Cardiac muscle cell (in vitro differentiated cells and primary cell): ENCODE results near the gene CD248. TPM values are rescaled to one million over a fixed set of nuclear protein-coding genes. Genes with fewer than 3 reads are reported as not detected.

Experiments
- DNase-seq, 2 donors: peaks; one replicate each; pipeline versions ENCODE4 v3.0.0 to v3.0.0-alpha.2; 2010 to 2017; ENCODE audit warnings: low read depth in 1 of 2, low spot score in 1 of 2
- H3K27ac ChIP-seq: fragments of 200-600 bp; sonication (generic); 2 replicates; pipeline ENCODE4 v1.5.1; 2016
- H3K27me3 ChIP-seq: fragments of 200-600 bp; sonication (generic); 2 replicates; pipeline ENCODE4 v1.6.0; 2016; ENCODE audit warnings: control low read depth
- H3K36me3 ChIP-seq: fragments of 200-600 bp; sonication (generic); 2 replicates; pipeline ENCODE4 v1.5.1; 2016; ENCODE audit warnings: control low read depth
- H3K4me1 ChIP-seq: fragments of 200-600 bp; sonication (generic); 2 replicates; pipeline ENCODE4 v1.8.1; 2017; ENCODE audit warnings: low read depth, mild to moderate bottlenecking, mixed run types
- H3K4me3 ChIP-seq: fragments of 200-600 bp; sonication (generic); 2 replicates; pipeline ENCODE4 v1.5.1; 2016; ENCODE audit warnings: mild to moderate bottlenecking
- H3K9me3 ChIP-seq: fragments of 200-600 bp; sonication (generic); 2 replicates; pipeline ENCODE4 v1.5.1; 2017; ENCODE audit warnings: low read depth, mild to moderate bottlenecking, control low read depth
- CTCF ChIP-seq: IDR thresholded peaks from 2 replicates; pipeline ENCODE4 v1.5.1; 2012; ENCODE audit warnings: low read depth, mild to moderate bottlenecking, low read length
- polyA plus RNA-seq: library from polyadenylated mRNA; unstranded; fragments of >200 nt; fragmentation: Nextera tagmentation; extraction: Ambion mirVana; gene quantifications from 2 replicates; pipeline ENCODE4 v1.2.1, GENCODE V29; 2016
- total RNA-seq: library from RNA; depleted of rRNA; stranded (reverse); fragments of >200 nt; gene quantifications from 2 replicates; pipeline ENCODE4 v1.2.3, GENCODE V29; 2016

CD248 gene
- total and polyA plus RNA-seq, 2 experiments from 2014 or later: 11.4 to 20.2 TPM

- H3K27me3 ChIP-seq: no peaks in the 10 kb centered on the region
- peaks cover 4% of the 10 kb centered on the region for H3K4me1 ChIP-seq
- H3K27ac ChIP-seq: no peak overlapping the region
- DNase-seq: no peak
- no peaks in the 10 kb centered on the region for H3K9me3 ChIP-seq
- no peak for TF ChIP-seq CTCF
- peaks cover 12% of the 10 kb centered on the region for H3K36me3 ChIP-seq
- H3K4me3 ChIP-seq: no peak overlapping the region
These were observed 21.7 kb upstream of the CD248 start for GRCh38 chr11:66338276-66339161.

- H3K4me3 ChIP-seq: no peak overlapping the region
- H3K4me1 ChIP-seq: peaks cover 4% of the 10 kb centered on the region
- no peak for TF ChIP-seq CTCF
- H3K27ac ChIP-seq: peak overlapping the region; percentile 14
- DNase-seq: no peak
- no peaks in the 10 kb centered on the region for H3K9me3 ChIP-seq
- H3K27me3 ChIP-seq: no peaks in the 10 kb centered on the region
- H3K36me3 ChIP-seq: peaks cover 12% of the 10 kb centered on the region
These were observed 20.5 kb upstream of the CD248 start for GRCh38 chr11:66337103-66337899.

GRCh38 chr11:66336234-66337102 lies 19.6 kb upstream of the CD248 start, which contains the start of gene RIN1:
RIN1 (minus strand) TSS chr11:66336434; CDS start chr11:66336402, 32 bp downstream.
- Histone ChIP-seq H3K27ac (peak within 1 kb of the TSS; percentile 14), H3K4me1 (peaks cover 10% of the 10 kb centered on the region), H3K27me3 (no peaks in the 10 kb centered on the region), H3K4me3 (peak within 1 kb of the TSS; percentile 31), H3K9me3 (no peaks in the 10 kb centered on the region), H3K36me3 (peaks cover 12% of the 10 kb centered on the region)
- TF ChIP-seq CTCF: peak; percentile 45
- DNase-seq: peak; percentile 58 to 96

- Histone ChIP-seq H3K27ac (no peak overlapping the region), H3K36me3 (peaks cover 4% of the 10 kb centered on the region), H3K4me3 (peak overlapping the region; percentile 31), H3K4me1 (peaks cover 10% of the 10 kb centered on the region), H3K27me3 (no peaks in the 10 kb centered on the region), H3K9me3 (no peaks in the 10 kb centered on the region)
- no peak for TF ChIP-seq CTCF
- DNase-seq: peak; percentile 45 to 77
These were observed 18.8 kb upstream of the CD248 start for GRCh38 chr11:66335531-66336233.
